Vagina (tissue), 2 donors: Measurements from ENCODE around the gene FHDC1.

ENCODE experiments used
- CTCF ChIP-seq, 3 experiments: fragments of 450-650 bp in 2 of 3; fragments of 200-600 bp in 1 of 3; sonication (generic) in 1 of 3; IDR thresholded peaks; one replicate each; pipeline ENCODE4 v1.5.1; 2017 to 2019; ENCODE audit warnings: antibody characterized with exemption in 3 of 3, mild to moderate bottlenecking in 2 of 3, moderate library complexity in 2 of 3
- POLR2A ChIP-seq, 2 donors: fragments of 450-650 bp; IDR thresholded peaks; one replicate each; pipeline ENCODE4 v1.6.1; 2017; ENCODE audit warnings: antibody characterized with exemption in 2 of 2, mild to moderate bottlenecking in 2 of 2, moderate library complexity in 2 of 2
- POLR2AphosphoS5 ChIP-seq, 2 donors: sonication (generic); formaldehyde crosslinking; IDR thresholded peaks; one replicate each; pipeline ENCODE4 v1.9.0; 2017; ENCODE audit warnings: antibody characterized with exemption in 2 of 2, mild to moderate bottlenecking in 2 of 2, low read depth in 1 of 2; ENCODE audit not compliant: insufficient read depth in 1 of 2

GRCh38 chr4:152999346-153000075 lies 63.4 kb downstream of the FHDC1 start:
- TF ChIP-seq CTCF (IDR thresholded peaks at IDR 0.05) (no peak), POLR2A (IDR thresholded peaks at IDR 0.05) (no peak), POLR2AphosphoS5 (IDR thresholded peaks at IDR 0.05; ENCODE audit: insufficient read depth in 1 of 2, low read depth in 1 of 2) (no peak)
